ENCODE data around the gene ZNF862.

ZNF862 gene

GRCh38 chr7:149849174-149849573, 11.0 kb downstream of the ZNF862 start:
- no peak overlapping the region for H3K27ac ChIP-seq
- DNase-seq (ENCODE audit: low spot score): no peak
- CTCF ChIA-PET: no interaction called here
- TF ChIP-seq CTCF (conservative IDR thresholded peaks at IDR 0.05; ENCODE audit: low read depth): no peak
- POLR2A ChIA-PET (ENCODE audit: low non-redundant PET): no interaction called here

GRCh38 chr7:149850007-149850594, 11.9 kb downstream of the ZNF862 start:
- H3K27ac ChIP-seq: no peak overlapping the region
- DNase-seq (ENCODE audit: low spot score): no peak
- CTCF ChIA-PET: no interaction called here
- TF ChIP-seq CTCF (conservative IDR thresholded peaks at IDR 0.05; ENCODE audit: low read depth): no peak
- POLR2A ChIA-PET (ENCODE audit: low non-redundant PET): no interaction called here

GRCh38 chr7:149850716-149851115, 12.5 kb downstream of the ZNF862 start:
- ChIA-PET CTCF (no interaction called here), POLR2A (ENCODE audit: low non-redundant PET) (no interaction called here)
- no peak for DNase-seq (ENCODE audit: low spot score)
- no peak for TF ChIP-seq CTCF (conservative IDR thresholded peaks at IDR 0.05; ENCODE audit: low read depth)
- no peak overlapping the region for H3K27ac ChIP-seq

GRCh38 chr7:149851449-149851848, 13.3 kb downstream of the ZNF862 start:
- POLR2A ChIA-PET (ENCODE audit: low non-redundant PET): no interaction called here
- DNase-seq (ENCODE audit: low spot score): no peak
- H3K27ac ChIP-seq: no peak overlapping the region
- no peak for TF ChIP-seq CTCF (conservative IDR thresholded peaks at IDR 0.05; ENCODE audit: low read depth)
- CTCF ChIA-PET: no interaction called here

GRCh38 chr7:149853157-149853556, 15.0 kb downstream of the ZNF862 start:
- ChIA-PET POLR2A (ENCODE audit: low non-redundant PET) (interaction anchor here (0.6 kb wide), 1 partner anchor 512 kb away, joined by 3 read pairs; no protein-coding TSS in a partner anchor), CTCF (no interaction called here)
- no peak for DNase-seq (ENCODE audit: low spot score)
- H3K27ac ChIP-seq: no peak overlapping the region
- no peak for TF ChIP-seq CTCF (conservative IDR thresholded peaks at IDR 0.05; ENCODE audit: low read depth)

GRCh38 chr7:149854611-149855360, 16.6 kb downstream of the ZNF862 start:
- ChIA-PET CTCF (interaction anchor here (0.6 kb wide), 1 partner anchor 584 kb away, joined by 3 read pairs; no protein-coding TSS in a partner anchor), POLR2A (ENCODE audit: low non-redundant PET) (no interaction called here)
- peak; percentile 21 for DNase-seq (ENCODE audit: low spot score)
- TF ChIP-seq CTCF (conservative IDR thresholded peaks at IDR 0.05; ENCODE audit: low read depth): no peak
- H3K27ac ChIP-seq: peak overlapping the region; percentile 38

Measured in RWPE1 (cell line).